NCI-H2227 (cell line): ENCODE data around the gene CCNL1.

Experiments used
- DNase-seq: peaks from one replicate; lab custom pipeline; 2025; ENCODE audit not compliant: unreplicated experiment; lab: John Stamatoyannopoulos, UW

CCNL1 gene

DNA sequence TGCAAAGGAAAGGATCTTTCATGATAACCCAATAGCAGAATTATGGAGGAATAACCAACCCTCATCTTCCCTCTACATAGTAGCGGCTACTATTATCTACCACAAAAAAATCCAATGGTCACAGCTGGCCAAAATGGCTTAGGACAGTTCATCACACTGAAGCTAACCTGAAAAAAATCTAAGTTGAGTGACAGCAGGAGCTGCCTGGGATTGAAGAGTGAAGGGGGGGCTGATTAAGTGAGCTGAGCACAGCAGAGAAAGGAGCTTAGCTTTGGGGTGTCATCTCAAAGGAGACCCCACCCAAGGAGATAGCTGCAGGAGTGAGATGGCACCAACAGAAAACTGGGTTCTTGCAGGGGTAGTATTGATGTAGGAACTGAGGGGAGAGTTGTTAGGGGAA, 33.6 kb downstream of the CCNL1 start:
- no peak for DNase-seq

DNA sequence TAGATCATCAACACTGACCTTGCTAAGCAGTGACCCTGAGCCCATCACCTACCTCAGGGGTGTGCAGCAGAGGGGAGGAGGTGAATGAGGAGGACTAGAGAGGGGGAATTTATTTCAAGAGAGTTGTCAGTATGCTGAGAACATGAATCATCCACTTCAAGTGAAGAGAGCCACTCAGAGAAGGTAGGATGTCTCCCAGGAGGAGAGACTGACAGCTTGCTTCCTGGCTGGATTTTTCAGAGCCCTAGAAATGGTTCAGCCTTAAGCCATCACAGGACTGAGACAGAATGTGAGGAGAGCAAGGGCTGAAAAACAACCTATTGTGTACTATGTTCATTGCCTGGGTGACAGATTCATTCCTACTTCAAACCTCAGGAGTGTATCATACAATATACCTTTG, 34.8 kb downstream of the CCNL1 start:
- peak; percentile 5 for DNase-seq

DNA sequence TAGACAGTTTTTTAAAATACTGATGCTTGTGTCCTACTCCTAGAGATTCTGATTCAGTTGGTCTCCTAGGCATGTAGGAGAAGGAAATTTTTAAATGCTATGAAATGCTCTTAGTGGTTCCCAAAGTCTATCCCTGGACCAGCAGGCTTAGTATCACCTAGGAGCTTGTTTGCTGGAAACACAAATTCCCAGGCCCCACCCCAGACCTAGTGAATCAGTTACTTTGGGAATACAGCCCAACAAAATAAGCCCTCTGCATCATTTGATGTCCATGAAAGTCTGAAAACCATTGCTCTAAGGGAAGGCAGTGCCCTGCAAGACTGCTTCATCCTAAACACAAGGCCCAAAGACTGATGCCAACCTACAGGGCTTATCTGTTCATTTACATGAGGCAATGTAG, 36.3 kb downstream of the CCNL1 start:
- DNase-seq = no peak

DNA sequence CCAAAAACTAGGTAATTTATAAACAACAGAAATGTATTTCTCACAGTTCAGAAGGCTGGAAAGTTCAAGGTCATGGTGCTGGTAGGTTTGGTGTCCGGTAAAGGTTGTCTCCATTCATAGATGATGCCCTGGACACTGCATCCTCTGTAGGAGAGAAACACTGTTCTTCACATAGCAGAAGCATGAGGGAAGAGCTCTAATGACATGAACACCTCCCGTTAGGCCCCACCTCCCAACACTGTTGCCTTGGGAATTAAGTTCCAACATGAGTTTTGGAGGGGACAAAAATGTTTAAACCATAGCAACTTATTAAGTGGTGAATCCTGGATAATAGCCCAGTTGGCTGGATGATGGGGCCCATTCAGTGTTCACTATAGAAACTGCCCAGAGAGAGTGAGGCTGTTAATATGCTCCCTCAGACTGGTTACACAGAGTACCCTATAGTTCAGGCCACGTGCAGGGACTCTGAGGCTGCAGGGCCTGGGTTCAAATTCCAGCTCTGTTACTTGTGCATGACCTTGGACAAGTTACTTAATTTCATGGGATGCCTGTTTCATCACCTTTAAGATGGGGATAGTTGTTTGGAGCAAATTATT, 37.0 kb downstream of the CCNL1 start:
- no peak for DNase-seq

DNA sequence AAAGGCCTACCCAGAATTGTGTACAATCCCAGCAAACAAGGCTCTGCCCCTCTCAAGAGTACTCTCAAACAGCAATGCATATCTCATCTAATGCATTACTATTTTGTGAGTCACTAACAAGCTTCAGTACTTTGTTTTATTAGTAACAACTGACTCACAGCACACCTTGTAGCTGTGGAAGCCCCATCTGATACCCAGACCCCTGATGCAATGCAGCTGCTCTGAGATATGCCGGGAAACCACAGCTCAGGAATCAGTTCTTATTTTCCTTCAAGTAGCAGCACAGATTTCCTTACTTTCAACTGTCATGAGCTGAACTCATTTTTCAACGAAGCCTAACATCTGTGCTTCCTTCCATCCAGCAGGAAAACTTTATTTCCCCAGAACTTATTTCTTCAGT, 37.8 kb downstream of the CCNL1 start:
- no peak for DNase-seq

DNA sequence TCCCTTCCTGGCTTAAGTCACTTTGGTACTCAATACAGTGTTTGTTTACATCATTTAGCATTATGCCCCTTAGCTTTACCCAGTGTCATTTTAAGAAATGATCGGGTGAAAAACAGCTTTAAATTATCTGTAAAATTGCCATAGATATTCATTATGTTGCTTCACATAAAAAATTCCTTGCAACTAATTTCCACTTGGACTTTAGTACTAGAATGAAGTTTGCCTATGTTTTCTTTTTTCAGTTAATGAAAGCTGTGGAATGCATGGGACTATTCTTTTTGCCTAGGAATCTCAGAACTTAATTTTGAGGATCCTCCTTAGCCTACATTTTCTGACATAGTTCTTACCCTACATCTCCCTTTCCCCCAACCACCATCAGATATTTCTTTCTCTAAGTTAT, 38.4 kb downstream of the CCNL1 start:
- DNase-seq = no peak

DNA sequence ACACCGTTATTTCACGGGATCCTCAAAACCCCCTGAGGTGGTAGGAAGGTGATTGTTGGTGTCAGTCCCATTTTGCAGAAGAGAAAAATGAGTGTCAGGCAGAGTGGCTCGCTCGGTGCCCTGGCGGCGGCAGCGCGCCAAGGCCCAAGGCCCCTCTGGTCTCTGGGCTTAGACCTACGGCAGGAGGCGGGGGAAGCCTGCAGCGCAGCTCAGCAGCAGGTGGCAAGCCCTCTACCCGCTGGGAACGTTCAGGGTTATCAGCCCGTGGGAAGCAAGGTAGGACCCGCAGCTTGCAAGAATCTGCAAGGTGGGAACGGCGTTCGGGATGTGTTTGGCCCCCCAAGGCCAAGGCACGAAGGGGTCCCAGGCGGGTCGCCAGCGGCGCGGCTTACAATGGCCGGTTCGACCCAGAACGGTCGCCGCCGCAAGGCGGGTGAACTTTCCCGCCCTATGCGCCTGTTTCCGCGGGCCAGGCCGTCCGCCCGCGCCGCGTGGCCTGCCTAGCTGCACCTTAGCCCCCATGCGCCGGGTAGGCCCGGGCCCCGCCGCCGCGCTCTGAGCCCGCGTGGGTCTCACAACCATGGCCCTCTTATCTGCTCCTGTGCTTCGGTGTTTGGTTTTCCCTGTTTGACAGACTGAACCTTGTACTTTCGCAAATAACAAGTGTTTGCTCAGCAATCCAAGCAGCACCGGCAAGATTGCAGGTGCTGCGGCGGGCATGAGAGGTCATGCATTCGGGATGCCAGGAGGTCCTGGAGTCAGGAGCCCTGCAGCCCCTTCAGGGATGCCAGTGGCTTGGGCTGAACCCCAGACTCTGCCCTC, 39.7 kb downstream of the CCNL1 start:
- no peak for DNase-seq

DNA sequence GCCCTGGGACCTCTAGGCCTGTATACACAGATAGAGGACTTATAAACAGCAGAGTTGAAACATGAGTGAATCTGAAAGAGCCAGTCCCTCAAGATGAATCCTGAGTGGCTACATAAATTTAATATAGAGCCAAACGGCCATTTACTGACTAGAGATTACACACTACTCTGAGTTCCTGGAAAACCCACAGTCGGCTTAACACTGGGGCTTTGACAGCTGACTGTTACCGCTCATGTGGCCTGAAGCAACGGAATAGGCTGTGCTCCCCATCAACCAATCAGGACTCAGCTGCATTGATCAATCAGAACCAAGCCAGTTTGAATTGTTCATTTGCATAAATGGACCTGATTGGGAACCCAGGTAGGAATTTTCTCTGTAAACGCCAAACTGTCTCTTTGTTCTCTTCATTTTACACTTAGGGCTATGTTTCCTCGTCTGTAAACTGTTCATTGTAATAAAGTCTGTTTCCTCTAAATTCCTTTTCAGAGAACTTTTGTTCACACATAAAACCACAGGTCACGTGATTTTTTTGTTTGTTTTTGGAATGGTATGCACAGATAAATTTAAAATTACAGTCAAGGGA, 40.5 kb downstream of the CCNL1 start:
- DNase-seq = no peak

DNA sequence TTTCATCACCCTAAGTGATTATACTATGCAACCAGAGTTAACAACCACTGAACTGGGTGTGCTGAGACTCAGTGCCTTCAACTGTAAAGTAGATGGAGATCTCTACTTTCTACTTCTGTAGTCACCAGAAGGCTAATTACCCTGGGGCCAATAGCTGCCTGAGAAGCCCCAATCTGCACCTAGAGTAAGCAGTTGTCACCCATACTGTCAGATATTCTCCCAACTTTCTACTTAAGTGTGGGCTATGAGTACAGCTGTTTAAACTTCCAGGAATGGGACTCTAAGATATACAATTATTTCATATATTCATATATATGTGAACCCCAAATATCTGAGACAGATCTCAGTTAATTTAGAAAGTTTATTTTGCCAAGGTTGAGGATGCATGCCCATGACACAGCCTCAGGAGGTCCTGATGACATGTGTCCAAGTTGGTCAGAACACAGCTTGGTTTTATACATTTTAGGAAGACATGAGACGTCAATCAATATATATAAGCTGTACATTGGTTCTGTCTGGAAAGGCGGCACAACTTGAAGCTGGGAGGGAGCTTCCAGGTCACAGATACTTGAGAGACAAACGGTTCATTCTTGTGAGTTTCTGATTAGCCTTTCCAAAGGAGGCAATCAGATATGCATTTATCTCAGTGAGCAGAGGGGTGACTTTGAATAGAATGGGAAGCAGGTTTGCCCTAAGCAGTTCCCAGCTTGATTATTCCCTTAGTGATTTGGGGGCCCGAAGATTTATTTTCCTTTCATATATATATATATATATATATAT, 41.9 kb downstream of the CCNL1 start:
- no peak for DNase-seq

DNA sequence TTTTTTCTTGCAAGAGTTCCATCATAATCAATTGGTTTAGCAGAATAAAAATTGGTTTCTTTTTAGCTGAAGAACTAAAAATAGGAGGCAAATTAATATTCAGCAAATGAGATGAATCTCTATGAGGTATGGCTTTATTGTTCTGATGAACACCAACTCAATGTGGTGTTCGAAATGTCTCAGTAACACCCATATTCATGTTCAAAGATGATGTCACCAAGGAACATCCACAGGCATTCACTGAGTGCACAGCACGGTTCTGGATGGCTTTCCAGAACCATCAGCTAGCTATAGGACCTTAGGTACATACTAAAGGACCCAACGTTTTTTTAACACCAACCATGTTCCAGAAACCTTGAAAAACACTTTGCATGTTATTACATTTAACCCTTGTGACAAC, 42.7 kb downstream of the CCNL1 start:
- no peak for DNase-seq

DNA sequence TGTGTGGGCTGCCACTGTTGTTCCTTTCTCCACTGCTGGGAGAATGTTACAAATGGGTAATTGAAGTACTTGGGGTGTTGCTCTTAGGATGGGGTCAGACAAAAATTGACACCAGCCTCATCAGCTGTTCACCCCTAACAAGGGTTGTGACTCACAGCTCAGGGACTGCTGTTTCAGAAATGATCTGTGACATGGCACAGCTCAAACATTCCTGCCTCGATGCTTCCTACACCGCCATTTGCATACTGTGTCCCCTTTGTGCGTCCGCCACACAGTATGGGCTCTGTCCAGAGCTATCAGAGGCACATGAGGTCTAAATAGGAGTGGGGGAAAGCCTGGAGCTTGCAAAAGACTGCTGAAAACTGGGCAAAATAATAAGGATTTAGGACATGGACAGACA, 43.9 kb downstream of the CCNL1 start:
- no peak for DNase-seq

DNA sequence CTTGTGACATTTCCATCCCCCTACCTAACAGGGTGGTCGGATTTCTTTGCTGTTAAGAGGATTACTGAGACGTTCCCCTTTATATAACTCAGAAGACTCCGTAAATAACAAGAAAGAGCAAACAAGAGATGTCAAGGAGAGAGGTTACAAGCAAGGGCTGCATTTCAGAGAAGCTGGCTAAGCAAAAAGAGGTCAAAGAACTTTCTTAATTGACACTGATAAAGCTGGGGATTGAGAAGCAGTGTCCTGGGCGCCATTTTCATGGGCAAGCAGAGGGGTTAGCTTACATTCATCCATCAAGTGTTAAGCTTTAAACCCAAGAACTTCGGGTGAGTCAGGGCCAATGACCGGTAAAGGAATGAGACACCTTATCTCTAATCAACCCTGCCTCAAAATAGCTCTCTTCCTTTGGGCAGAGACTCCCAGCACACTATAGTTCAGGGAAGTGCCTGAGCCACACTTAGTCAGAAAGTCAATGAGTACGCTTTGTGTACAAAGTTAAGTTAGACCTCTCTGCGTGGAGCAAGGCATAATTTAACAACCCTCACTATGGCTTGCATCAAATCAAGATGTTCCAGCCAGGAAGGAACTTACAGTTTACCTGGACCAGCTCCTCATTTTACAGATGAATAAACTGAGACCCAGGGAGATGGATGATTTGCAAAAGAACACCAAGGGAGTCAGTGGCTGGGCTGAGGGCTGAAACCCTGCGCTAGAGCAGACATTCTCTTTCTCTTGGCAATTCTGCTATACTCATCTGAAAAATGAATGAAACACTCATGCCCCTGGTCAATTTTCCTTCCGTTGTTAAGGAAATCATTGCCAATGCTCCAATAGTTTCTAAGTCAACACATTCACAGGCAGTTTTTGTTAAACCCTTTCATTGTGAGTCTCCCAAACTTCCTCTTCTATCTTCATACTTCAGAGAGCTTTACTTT, 44.6 kb downstream of the CCNL1 start:
- no peak for DNase-seq

DNA sequence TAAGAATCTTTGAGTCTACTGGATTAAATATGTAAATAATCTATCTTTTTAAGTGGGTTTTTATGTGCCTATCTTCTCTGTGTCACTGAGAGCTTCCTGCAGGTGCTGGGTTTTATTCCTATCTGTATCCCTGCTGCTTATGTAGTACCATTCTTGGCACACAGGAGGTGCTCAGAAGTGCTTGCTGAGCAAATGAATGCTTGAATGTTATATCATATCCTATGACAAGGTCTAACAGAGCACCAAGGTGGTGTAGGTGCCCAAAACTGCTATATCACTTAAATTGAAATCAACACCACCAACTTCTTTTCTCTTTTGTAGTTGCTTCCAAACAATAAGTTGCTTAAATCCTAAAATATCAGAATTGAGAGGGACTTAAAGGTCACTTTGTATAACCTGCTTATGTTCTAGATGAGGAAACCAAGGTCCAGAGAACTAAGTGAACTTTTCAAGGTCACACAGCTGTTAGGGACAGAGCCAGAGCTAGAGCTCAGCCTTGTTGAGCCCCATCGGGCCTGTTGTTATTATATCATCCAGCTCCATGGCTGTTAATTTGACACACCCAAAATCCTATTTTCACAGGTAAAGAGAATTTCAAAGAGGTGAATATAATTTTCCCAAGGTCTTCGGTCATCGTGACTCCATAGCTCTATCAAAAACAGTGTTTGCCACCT, 46.0 kb downstream of the CCNL1 start:
- DNase-seq = no peak

DNA sequence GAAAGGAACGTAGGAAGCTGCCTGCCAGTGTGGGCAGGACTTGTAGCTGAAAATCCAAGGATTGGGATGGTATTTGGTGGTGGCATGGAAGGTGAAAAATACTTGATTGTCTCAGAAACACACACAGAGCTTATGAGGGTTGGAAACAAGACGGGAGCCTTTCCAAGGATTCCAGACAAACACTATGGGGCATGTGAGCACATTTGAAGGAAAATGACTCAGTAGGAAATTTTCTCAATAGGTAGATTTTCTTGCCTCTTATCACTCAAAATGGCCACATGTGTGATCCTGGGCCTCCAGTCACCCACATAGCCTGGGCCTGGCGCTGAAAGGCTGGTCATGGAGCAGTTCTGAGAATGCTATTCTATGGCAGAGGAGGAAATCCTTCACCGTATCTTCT, 47.4 kb downstream of the CCNL1 start:
- no peak for DNase-seq

DNA sequence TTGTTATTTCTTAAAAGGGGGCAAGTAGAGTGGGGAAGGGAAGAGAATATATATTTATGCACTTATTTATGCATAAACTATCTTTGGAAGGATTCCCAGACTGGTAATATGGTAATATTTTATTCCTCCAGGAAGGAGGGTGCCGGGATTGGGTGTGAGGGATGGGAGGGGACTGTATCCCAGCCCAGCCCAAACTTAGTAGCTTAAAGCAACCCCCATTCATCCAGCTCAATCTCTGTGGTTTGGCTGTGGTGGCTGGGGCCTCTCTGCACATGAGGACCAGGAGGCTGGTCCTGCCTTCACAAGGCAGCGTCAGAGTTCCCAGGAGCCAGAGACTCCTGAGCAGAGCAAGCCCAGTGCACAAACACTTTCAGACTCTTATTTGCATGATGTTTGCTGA, 48.4 kb downstream of the CCNL1 start:
- DNase-seq = no peak

DNA sequence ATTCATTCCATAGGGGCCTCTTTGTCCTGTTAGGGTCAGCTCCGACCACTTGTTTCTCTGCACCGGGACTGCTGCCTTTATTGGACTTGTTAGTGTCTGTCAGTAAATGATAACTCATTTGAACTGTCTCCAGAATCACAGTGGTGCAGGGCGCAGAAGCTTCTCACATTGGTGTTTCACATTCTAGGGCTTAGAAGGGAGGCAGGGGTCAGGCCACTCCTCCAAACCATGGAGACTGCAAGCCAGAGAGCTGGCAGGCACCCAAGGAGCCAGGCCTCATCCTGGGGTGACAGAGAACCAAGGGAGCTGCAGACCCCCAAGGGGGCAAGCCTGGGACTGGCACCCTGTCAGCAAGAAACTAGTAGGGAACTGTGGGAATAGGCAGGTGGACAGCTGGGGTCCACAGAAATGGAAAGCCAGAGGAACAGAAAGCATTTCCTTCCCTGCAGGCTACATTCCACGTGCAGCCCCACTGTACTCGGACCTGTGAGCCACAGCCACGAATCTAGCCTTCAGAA, 49.1 kb downstream of the CCNL1 start:
- DNase-seq = no peak

DNA sequence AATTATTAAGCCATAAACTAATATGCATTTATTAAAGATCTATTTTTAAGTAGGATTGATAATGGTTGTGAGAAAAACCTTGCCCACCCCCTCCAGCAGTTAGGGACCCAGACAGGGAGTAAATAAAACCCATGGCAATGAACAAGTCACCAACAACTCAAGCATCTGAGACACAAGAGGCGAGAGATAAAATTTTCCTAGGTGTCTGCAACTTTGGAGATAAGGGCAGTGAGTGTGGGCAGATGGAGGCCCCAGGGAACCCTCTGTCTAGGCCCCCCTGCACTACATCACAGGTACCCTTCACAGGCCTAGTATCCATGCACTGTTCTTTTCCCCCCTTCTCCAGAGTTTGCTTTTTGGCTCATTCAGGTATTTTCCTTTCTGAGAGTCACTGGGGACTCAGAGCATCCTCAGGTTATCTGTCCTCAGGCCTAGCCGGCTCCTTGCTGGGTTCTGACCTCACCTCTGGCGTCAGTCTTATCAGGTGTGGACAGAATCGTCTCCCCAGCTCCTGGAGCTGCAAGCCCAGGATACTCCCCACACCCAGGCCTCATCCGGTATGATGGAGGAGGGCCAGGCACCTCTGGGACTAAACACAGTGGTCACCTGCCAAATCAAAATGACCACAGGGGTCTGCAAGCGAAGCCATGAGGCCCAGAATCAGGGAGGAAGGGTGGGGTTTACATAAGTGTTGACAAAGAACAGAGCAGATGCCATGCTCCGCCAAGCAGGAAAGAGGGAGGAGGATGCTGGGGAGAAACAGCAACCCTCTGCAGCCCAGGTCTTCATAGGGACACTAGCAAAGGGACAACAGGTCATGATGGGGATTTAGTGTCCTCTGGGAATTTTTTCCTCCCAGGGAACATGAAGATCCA, 50.4 kb downstream of the CCNL1 start:
- no peak for DNase-seq

DNA sequence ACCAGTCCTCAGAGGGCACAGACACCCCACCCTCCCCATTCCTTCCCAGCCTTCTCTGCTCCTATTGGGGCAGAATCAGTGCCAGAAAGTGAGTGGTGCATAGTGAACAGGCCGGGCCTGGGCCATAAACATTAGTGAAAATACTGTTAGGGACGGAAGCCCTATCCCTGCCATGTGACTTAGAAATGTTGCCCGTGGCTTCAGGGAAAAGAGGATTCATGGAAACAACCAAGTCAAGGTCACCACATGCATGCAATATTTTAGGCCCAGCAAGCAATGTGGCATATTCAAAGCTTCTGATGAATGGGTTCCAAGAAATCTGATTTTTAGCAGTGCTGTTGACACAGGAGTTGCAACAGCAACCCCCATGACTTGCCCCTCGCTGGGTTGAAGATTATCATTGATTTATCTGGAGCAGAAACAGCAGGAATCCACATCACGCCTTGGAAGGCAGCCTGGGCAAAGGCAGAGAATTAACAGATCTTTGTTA, 52.3 kb downstream of the CCNL1 start:
- DNase-seq = peak; percentile 15

DNA sequence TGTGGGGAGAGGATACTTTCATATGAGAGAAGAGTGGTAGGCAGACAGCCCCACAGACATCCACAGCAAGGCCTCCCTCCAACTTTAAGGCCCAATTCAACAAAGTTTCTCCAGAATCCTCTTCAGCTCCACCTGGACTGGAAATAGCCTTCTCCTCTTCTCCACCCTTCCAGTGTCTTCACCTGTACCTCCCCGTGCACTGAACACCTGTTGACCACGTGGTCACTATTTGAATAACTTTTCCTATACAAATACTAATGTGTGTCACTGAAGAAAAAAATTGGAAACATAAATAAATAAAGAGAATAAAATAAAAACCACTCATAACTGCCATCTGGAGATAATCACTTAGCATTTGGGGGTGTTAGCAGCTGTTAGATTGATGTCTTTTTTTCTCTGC, 52.9 kb downstream of the CCNL1 start:
- DNase-seq = no peak
